ENCODE data around the gene DCAF7. TPM values are rescaled to one million over a fixed set of nuclear protein-coding genes. Genes with fewer than 3 reads are reported as not detected.

DCAF7 gene
- total RNA-seq, 1 experiment from 2014 or later: 7.5 TPM

- H3K9me3 ChIP-seq: no peaks in the 10 kb centered on the region
- peaks cover 25% of the 10 kb centered on the region; the same call in 1 of the 2 replicates for H3K27me3 ChIP-seq
- H3K36me3 ChIP-seq: no peaks in the 10 kb centered on the region
- no peak overlapping the region for H3K4me3 ChIP-seq
- DNase-seq: no peak
Observed at GRCh38 chr17:63519116-63519881, 31.0 kb upstream of the DCAF7 start.

- no peaks in the 10 kb centered on the region for H3K9me3 ChIP-seq
- DNase-seq: no peak
Observed at GRCh38 chr17:63519972-63520882, 30.1 kb upstream of the DCAF7 start.

GRCh38 chr17:63523253-63523855 is 26.9 kb upstream of the DCAF7 start, which contains the start of gene KCNH6:
Gene KCNH6, plus strand, starts transcription at chr17:63523358. Its CDS starts 56 bp downstream, at chr17:63523414.
- Histone ChIP-seq H3K27me3 (no peaks in the 10 kb centered on the region; the same call in 1 of the 2 replicates), H3K9me3 (no peaks in the 10 kb centered on the region), H3K36me3 (no peaks in the 10 kb centered on the region), H3K4me3 (no peak within 1 kb of the TSS)
- DNase-seq: no peak

More at GRCh38 chr17:63519972-63520882, 30.1 kb upstream of the DCAF7 start:
- Histone ChIP-seq H3K27me3 (peaks cover 18% of the 10 kb centered on the region; the same call in 1 of the 2 replicates), H3K4me3 (no peak overlapping the region), H3K36me3 (no peaks in the 10 kb centered on the region)

- no peak for DNase-seq
- Histone ChIP-seq H3K9me3 (no peaks in the 10 kb centered on the region), H3K27me3 (no peaks in the 10 kb centered on the region; the same call in 1 of the 2 replicates), H3K4me3 (no peak overlapping the region), H3K36me3 (no peaks in the 10 kb centered on the region)
Observed at GRCh38 chr17:63524051-63524450, 26.2 kb upstream of the DCAF7 start.

- no peak for DNase-seq
- no peaks in the 10 kb centered on the region; the same call in 1 of the 2 replicates for H3K27me3 ChIP-seq
- no peaks in the 10 kb centered on the region for H3K9me3 ChIP-seq
- H3K4me3 ChIP-seq: no peak overlapping the region
- no peaks in the 10 kb centered on the region for H3K36me3 ChIP-seq
Observed at GRCh38 chr17:63525190-63525946, 24.9 kb upstream of the DCAF7 start.

- no peak for DNase-seq
- H3K9me3 ChIP-seq: no peaks in the 10 kb centered on the region
- no peaks in the 10 kb centered on the region for H3K36me3 ChIP-seq
- no peaks in the 10 kb centered on the region; the same call in 1 of the 2 replicates for H3K27me3 ChIP-seq
- H3K4me3 ChIP-seq: no peak overlapping the region
Observed at GRCh38 chr17:63526861-63527260, 23.4 kb upstream of the DCAF7 start.

- DNase-seq: no peak
- Histone ChIP-seq H3K27me3 (no peaks in the 10 kb centered on the region; the same call in 1 of the 2 replicates), H3K4me3 (no peak overlapping the region)
Observed at GRCh38 chr17:63528183-63528582, 22.1 kb upstream of the DCAF7 start.

GRCh38 chr17:63529711-63530556 is 20.3 kb upstream of the DCAF7 start:
- Histone ChIP-seq H3K4me3 (no peak overlapping the region), H3K9me3 (no peaks in the 10 kb centered on the region), H3K27me3 (no peaks in the 10 kb centered on the region; the same call in 1 of the 2 replicates), H3K36me3 (no peaks in the 10 kb centered on the region)
- no peak for DNase-seq

More at GRCh38 chr17:63528183-63528582, 22.1 kb upstream of the DCAF7 start:
- Histone ChIP-seq H3K9me3 (no peaks in the 10 kb centered on the region), H3K36me3 (no peaks in the 10 kb centered on the region)

- no peak for DNase-seq
- Histone ChIP-seq H3K4me3 (no peak overlapping the region), H3K27me3 (no peaks in the 10 kb centered on the region; the same call in 1 of the 2 replicates), H3K9me3 (no peaks in the 10 kb centered on the region), H3K36me3 (no peaks in the 10 kb centered on the region)
Observed at GRCh38 chr17:63530557-63531021, 19.7 kb upstream of the DCAF7 start.

GRCh38 chr17:63531022-63531965 is 19.0 kb upstream of the DCAF7 start:
- DNase-seq: no peak
- H3K36me3 ChIP-seq: no peaks in the 10 kb centered on the region
- H3K9me3 ChIP-seq: no peaks in the 10 kb centered on the region
- H3K4me3 ChIP-seq: no peak overlapping the region
- H3K27me3 ChIP-seq: no peaks in the 10 kb centered on the region

- no peak for DNase-seq
Observed at GRCh38 chr17:63533433-63534077, 16.7 kb upstream of the DCAF7 start.

GRCh38 chr17:63534078-63534570 is 16.2 kb upstream of the DCAF7 start:
- H3K36me3 ChIP-seq: no peaks in the 10 kb centered on the region
- H3K9me3 ChIP-seq: no peaks in the 10 kb centered on the region
- H3K27me3 ChIP-seq: no peaks in the 10 kb centered on the region; the same call in 1 of the 2 replicates
- DNase-seq: no peak
- no peak overlapping the region for H3K4me3 ChIP-seq

More at GRCh38 chr17:63533433-63534077, 16.7 kb upstream of the DCAF7 start:
- no peak overlapping the region for H3K4me3 ChIP-seq
- H3K27me3 ChIP-seq: no peaks in the 10 kb centered on the region; the same call in 1 of the 2 replicates
- no peaks in the 10 kb centered on the region for H3K36me3 ChIP-seq
- H3K9me3 ChIP-seq: no peaks in the 10 kb centered on the region

GRCh38 chr17:63534816-63535455 is 15.3 kb upstream of the DCAF7 start:
- DNase-seq: no peak
- no peaks in the 10 kb centered on the region for H3K36me3 ChIP-seq
- H3K27me3 ChIP-seq: no peaks in the 10 kb centered on the region; the same call in 1 of the 2 replicates
- no peaks in the 10 kb centered on the region for H3K9me3 ChIP-seq
- H3K4me3 ChIP-seq: no peak overlapping the region
